GM18861 (cell line): ENCODE data around the gene RAB40C.
A peak's percentile ranks its signal among the peaks of the same experiment; 100 is the strongest.
"Not testable (repeated sequence)": the region's sequence is repeated elsewhere in the genome, so short reads cannot be mapped to it uniquely, and the experiment has no call there.

Experiments used
- ATAC-seq: cut with Tn5 transposase; IDR thresholded peaks from one replicate; pipeline ENCODE4 v1.9.1; 2021; ENCODE audit not compliant: unreplicated experiment

RAB40C gene

GRCh38 chr16:588889-589657, 793 bp upstream of the RAB40C start:
- ATAC-seq = peak; percentile 59

- ATAC-seq = no peak
Measured at GRCh38 chr16:590188-590814, 435 bp downstream of the RAB40C start.

- no peak for ATAC-seq
Measured at GRCh38 chr16:590815-591200, 942 bp downstream of the RAB40C start.

GRCh38 chr16:591231-591630, 1.4 kb downstream of the RAB40C start:
- no peak for ATAC-seq

- ATAC-seq = no peak
Measured at GRCh38 chr16:591892-592517, 2.1 kb downstream of the RAB40C start.

- no peak for ATAC-seq
Measured at GRCh38 chr16:592518-593306, 2.8 kb downstream of the RAB40C start.

- no peak for ATAC-seq
Measured at GRCh38 chr16:593406-593805, 3.5 kb downstream of the RAB40C start.

- ATAC-seq = no peak
Measured at GRCh38 chr16:593807-594206, 3.9 kb downstream of the RAB40C start.

GRCh38 chr16:595094-595528, 5.2 kb downstream of the RAB40C start:
- no peak for ATAC-seq

GRCh38 chr16:595942-596735, 6.3 kb downstream of the RAB40C start:
- no peak for ATAC-seq

- no peak for ATAC-seq
Measured at GRCh38 chr16:596736-597060, 6.8 kb downstream of the RAB40C start.

- not testable (repeated sequence) for ATAC-seq
Measured at GRCh38 chr16:597655-598054, 7.8 kb downstream of the RAB40C start.

- no peak for ATAC-seq
Measured at GRCh38 chr16:598823-599739, 9.2 kb downstream of the RAB40C start.

- ATAC-seq = no peak
Measured at GRCh38 chr16:600781-601180, 10.9 kb downstream of the RAB40C start.

- ATAC-seq = no peak
Measured at GRCh38 chr16:603933-604332, 14.1 kb downstream of the RAB40C start.

- ATAC-seq = no peak
Measured at GRCh38 chr16:606656-607307, 16.9 kb downstream of the RAB40C start.

GRCh38 chr16:608019-608418, 18.2 kb downstream of the RAB40C start:
- ATAC-seq = no peak

- no peak for ATAC-seq
Measured at GRCh38 chr16:609316-609715, 19.4 kb downstream of the RAB40C start.

- no peak for ATAC-seq
Measured at GRCh38 chr16:609984-610383, 20.1 kb downstream of the RAB40C start.
